Uterus (tissue), 2 donors: Measurements from ENCODE around the gene VPS33A.

ENCODE experiments used
- CTCF ChIP-seq, 4 experiments: fragments of 200-600 bp in 2 of 4; fragments of 450-650 bp in 2 of 4; sonication (generic) in 2 of 4; IDR thresholded peaks; one replicate each; pipeline ENCODE4 v1.5.1; 2016 to 2019; ENCODE audit warnings: antibody characterized with exemption in 4 of 4, mild to moderate bottlenecking in 2 of 4, moderate library complexity in 1 of 4
- POLR2A ChIP-seq, 2 donors: fragments of 450-650 bp; IDR thresholded peaks; one replicate each; pipeline ENCODE4 v1.6.1; 2016; ENCODE audit warnings: antibody characterized with exemption in 2 of 2, mild to moderate bottlenecking in 1 of 2, moderate library complexity in 1 of 2

- TF ChIP-seq CTCF (IDR thresholded peaks at IDR 0.05) (no peak), POLR2A (IDR thresholded peaks at IDR 0.05) (no peak)
Measured at GRCh38 chr12:122311696-122312095, 45.4 kb upstream of the VPS33A start.
